A549 (cell line): Measurements from ENCODE around the gene ERGIC1.

Source experiments
- ESRRA ChIP-seq: fragments of 150-350 bp; IDR thresholded peaks from 2 replicates; pipeline ENCODE4 v1.6.1; 2014; ENCODE audit warnings: mild to moderate bottlenecking, low read length, borderline replicate concordance
- MAFK ChIP-seq: fragments of 450-650 bp; IDR thresholded peaks from 2 replicates; pipeline ENCODE4 v1.6.1; 2014; ENCODE audit not compliant: partially characterized antibody
- POLR2A ChIP-seq: IDR thresholded peaks from 2 replicates; pipeline ENCODE4 v1.6.1; 2012; ENCODE audit warnings: mild to moderate bottlenecking, low read length
- TF ChIP-seq, protein P1 (sequence below): fragments of >200 bp; sonication (Bioruptor Twin); formaldehyde crosslinking; IDR thresholded peaks from 3 replicates; pipeline ENCODE4 v1.5.1; 2016

DNA sequence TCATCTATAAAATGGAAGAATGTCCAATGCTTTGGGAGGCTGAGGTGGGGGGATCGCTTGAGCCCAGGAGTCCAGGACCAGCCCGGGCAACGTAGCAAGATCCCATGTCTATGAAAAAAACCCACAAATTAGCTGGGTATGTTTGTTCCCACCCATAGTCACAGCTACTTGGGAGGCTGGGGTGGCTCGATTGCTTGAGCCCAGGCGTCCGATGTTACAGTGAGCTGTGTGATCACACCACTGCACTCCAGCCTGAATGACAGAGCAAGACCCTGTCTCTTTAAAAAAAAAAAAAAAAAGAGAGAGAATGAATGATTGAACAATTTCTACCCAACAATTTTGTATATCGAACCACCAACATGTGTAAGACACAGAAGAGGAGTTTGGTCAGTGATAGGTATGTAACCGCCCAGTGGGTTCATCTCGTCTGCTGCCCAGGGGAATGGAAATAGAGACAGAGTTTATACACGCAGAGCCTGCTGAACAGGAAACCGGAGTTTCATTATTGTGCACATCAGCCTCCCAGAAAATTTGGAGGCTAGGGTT, 26.2 kb upstream of the ERGIC1 start:
- TF ChIP-seq, protein P1, sequence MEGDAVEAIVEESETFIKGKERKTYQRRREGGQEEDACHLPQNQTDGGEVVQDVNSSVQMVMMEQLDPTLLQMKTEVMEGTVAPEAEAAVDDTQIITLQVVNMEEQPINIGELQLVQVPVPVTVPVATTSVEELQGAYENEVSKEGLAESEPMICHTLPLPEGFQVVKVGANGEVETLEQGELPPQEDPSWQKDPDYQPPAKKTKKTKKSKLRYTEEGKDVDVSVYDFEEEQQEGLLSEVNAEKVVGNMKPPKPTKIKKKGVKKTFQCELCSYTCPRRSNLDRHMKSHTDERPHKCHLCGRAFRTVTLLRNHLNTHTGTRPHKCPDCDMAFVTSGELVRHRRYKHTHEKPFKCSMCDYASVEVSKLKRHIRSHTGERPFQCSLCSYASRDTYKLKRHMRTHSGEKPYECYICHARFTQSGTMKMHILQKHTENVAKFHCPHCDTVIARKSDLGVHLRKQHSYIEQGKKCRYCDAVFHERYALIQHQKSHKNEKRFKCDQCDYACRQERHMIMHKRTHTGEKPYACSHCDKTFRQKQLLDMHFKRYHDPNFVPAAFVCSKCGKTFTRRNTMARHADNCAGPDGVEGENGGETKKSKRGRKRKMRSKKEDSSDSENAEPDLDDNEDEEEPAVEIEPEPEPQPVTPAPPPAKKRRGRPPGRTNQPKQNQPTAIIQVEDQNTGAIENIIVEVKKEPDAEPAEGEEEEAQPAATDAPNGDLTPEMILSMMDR, result no peak
- TF ChIP-seq MAFK, result no peak
- TF ChIP-seq POLR2A, result no peak
- TF ChIP-seq ESRRA, result no peak
